Endometrium (tissue), 2 donors: ENCODE results near the gene LAMA2.
"Not testable (repeated sequence)": the region's sequence is repeated elsewhere in the genome, so short reads cannot be mapped to it uniquely, and the experiment has no call there.

Source experiments
- FAIRE-seq: peaks from 2 replicates; lab custom pipeline; 2012; peaks lifted over from hg19 to GRCh38; lab: Jason Lieb, UNC
- donor health status: control.
- donor health status: control.

LAMA2 gene

DNA sequence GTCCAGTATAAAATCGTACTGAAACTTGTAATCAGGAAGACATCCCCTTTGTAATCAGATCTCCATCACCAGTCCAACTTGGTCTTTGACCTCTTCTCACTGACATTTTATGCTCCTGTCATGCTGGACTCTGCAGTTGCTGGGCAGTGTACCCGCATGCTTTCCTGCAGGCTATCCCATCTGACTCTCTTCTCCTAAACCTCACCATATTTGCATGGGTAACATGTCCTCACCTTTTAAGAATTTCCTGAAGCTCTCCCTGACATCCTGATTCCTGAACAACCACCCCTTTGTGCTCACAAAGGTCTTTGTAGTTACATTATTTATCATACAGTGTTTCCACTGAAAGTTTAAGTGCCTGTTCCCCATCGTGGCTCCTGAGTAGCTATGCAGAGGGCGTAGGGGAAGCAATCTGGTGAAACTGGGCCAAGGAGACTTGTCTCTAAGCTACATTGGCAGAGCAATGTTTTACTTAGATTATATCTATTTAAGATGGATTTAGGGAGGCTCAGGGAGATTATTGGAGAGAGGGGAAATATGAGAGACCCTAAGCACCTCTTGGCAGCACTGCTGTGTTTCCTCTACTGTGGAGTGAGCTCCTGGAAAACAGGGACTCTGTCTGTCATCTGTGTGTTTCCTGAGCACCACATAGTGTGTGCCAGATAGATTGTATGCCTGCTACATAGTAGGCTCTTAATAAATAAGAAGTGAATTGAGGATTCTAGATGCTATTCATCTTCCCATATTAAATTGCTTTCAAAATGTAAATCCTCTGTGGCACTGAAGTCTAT is 124.0 kb downstream of the LAMA2 start:
- FAIRE-seq: no peak

DNA sequence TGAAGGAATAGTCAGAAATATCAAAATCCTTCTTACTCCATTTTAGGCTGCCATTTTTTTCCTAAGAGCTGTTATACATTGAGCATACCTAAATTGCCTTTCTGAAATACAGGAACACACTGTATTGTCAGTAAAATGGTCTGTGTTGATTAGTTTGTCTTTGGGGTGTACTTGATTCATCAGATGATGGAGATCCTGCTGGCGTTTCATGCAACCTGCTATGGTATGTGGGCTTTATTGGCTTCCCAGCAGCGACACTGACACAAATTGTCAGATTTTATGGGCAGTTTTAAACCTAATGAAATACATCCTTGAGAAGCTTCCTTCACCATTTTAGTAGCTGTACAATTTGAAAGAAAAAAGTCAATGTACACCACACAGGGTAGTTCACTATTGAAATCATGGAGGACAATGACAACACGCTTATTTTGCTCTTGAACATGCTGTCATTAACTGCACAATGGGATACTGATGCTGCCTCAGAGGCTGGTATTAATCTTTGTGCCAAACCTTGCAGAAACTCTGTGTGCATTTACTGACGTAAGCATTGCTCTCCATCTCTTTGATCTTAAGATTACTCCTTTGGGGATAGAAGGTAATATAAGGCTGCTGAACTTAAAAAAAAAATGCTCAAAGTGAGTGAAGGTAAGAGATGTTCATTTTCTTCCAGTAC is 124.9 kb downstream of the LAMA2 start:
- no peak for FAIRE-seq

DNA sequence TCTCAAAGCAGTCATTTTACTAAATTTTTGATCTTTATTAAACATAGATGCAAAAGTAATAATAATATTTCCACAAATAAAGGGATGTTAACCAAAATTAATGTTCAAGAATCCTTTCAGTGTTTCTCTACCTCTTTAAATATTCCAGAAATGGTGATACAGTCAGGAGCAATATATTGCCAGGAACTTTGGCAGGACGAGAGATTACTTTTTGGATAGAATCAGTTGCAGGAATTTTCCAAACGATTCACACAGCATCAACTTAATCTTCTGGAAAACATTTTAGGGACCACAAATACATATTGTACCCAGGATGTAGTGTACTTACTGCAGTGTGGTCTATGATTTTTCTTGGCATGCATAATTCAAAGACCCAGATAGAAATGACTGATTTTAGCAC is 125.7 kb downstream of the LAMA2 start:
- no peak for FAIRE-seq

DNA sequence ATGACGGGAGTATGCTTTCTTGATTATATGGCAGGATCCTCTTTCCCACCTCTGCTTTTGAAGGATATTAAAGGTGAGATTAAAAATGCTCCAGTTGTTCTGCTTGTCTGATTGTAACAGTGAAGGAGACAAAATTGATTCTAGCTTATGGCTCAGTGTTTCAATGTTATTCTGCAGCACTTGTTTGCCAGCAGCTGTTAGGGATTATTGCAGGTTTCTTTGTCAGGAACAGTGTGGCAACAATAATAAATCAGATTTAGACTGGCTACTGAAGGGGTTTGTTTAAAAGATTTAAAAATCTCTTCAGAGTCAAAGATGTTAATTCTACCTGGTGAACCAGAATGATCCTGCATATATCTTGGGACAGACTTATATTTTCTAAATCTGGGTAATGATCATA is 126.9 kb downstream of the LAMA2 start:
- FAIRE-seq: no peak

GRCh38 chr6:129014302-129014701 is 131.4 kb downstream of the LAMA2 start:
- FAIRE-seq: no peak

GRCh38 chr6:129015721-129016120 is 132.8 kb downstream of the LAMA2 start:
- FAIRE-seq: no peak

DNA sequence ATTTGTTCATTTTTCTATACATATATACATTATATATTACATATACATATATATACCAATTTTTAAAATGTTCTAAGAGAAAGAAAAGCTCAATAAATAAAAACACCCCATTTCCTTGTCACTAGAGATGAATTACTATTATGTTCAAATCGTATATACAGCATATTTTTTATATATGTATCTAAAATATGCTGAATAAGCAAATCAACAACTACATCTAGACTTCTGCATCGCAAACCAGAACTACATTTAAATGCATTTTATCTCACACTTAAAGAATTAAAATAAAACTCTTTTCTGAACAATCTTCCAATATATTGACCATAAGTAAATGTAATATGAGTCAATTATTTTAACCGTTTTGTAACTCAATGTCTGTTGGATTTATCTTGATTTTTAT is 133.9 kb downstream of the LAMA2 start:
- FAIRE-seq: peak; percentile 45

- FAIRE-seq: peak; percentile 75
These were observed 139.1 kb downstream of the LAMA2 start for GRCh38 chr6:129022011-129022553.

- no peak for FAIRE-seq
These were observed 143.7 kb downstream of the LAMA2 start for GRCh38 chr6:129026601-129027000.

DNA sequence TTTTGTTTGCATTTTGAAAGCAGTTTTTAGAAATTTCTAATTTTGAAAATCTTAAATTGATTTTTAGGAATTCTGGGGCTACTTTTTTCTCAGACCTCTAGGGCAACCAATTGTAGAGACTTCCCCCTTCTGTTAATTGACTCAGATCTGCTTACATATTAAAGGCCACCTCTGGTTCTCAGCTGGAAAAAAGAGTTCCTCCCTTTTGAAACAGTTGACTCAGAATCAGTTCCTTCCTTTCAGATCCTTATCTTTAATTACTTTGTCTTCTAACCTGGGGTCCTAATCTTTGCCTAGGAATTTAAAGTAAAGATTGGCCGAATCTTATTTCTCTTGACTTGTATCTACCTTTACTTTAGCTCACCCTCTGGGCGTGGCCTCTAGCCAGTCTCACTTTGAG is 146.8 kb downstream of the LAMA2 start:
- FAIRE-seq: no peak

DNA sequence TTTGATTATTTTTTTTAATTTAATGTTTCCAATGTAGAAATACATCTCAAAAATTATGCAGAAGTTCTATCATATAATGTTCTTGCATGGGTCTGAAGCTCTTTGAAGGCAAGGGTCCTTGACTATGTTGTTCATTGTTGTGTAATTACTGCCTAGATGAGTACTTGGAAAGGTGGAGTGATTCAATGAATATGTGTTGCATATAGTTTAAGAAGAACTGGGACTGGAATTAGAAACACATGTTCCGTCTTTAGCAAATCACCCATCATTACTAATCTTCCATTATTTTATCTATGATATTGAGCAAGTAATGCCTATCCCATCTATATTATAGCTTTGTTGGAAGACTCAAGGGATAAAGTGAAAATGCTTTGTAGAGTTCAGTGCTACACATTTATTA is 147.3 kb downstream of the LAMA2 start:
- FAIRE-seq: no peak

DNA sequence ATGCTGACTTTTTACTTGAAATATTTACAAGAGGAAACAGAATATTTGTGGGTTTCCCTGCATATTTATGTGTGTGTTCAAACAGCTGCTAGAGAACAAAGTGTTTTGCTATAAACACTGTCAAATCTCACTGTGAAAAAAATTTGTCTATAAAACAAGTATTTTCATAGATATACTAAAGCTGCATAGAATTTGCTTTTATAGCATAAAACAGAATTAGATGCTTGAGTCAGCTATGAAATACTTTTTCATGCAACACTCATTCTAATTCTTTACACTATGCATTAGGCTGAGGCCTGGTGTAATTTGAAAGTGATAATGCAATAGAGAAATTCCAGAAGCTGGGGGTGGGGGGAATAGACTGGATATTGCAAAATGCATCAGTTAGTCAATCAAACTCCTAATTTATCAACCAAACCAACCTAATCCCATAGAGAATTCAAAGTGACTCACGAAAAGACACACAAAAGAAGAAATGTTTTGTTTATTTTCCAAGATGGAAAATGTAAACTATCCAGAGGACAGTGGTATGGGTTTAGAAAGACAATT is 148.2 kb downstream of the LAMA2 start:
- peak; percentile 96 for FAIRE-seq

- FAIRE-seq: no peak
These were observed 149.7 kb downstream of the LAMA2 start for GRCh38 chr6:129032602-129033001.

DNA sequence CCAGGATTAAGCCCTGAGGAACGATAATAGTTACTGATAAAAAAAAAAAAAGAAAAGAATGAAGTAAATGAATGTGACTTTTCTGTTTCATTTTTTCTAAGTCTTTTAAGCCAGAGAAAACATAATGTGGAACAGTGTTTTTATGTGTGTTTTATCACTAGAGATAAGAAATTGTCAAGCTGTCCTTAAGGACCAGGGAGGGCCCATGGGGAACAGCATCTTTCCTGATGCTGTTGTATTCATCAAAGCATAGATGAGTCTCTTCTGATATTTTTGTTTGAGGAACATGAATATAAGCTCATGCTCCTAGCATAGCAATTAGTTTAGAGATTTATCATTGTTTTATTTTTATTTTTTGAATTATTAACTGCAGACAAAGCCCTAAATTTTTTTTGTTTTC is 150.2 kb downstream of the LAMA2 start:
- FAIRE-seq: no peak

- no peak for FAIRE-seq
These were observed 150.6 kb downstream of the LAMA2 start for GRCh38 chr6:129033581-129033980.

- FAIRE-seq: no peak
These were observed 158.6 kb downstream of the LAMA2 start for GRCh38 chr6:129041563-129041962.

DNA sequence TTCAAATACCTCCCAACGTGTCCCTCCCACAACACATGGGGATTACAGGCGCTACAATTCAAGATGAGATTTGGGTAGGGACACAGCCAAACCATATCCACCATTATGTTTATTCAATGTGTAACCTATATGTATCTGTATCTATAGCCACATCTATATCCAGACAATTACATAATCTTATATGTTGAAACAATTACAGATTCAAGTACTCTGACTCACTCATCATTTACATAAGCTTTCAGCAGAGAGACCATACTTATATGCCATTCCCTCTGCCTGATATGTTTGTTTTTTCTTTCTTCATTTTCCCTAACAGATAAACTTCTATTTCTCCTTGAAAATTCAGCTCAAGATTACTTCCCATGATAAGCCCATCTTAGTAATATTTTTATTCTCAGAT is 163.6 kb downstream of the LAMA2 start:
- FAIRE-seq: no peak

DNA sequence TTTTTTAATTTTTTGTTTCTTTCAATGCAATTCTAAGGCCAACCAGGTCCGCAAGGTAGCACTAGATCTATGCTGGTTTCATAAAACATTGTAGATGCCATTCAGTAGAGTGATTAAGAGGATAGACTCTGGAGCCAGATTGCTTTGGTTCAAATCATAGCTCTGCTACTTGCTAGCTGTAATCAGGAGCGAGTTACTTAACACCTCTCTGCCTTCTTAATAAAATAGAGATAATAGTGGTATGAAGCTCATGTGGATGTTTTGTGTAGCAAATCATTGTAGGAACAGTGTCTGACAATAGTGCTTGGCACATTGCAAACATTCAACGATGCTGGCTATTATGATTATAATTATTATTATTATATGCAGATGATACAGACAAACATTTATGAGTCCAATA is 164.9 kb downstream of the LAMA2 start:
- FAIRE-seq: no peak

- no peak for FAIRE-seq
These were observed 167.1 kb downstream of the LAMA2 start for GRCh38 chr6:129050086-129050485.

DNA sequence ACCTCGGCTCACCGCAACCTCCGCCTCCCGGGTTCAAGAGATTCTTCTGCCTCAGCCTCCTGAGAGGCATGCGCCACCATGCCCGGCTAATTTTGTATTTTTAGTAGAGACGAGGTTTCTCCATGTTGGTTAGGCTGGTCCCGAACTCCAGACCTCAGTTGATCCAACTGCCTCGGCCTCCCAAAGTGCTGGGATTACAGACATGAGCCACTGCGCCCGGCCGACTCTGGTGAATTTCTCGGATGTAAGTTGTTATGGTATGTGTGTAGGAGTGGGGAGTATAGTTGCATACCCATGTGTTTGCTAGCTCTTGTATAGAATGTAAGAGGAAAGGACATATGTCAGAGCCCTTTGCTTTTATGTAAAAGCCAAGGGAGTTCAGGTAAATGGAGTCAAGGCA is 170.2 kb downstream of the LAMA2 start:
- not testable (repeated sequence) for FAIRE-seq

- FAIRE-seq: no peak
These were observed 172.9 kb downstream of the LAMA2 start for GRCh38 chr6:129055796-129056195.

GRCh38 chr6:129059650-129060049 is 176.7 kb downstream of the LAMA2 start:
- FAIRE-seq: no peak

GRCh38 chr6:129069006-129069405 is 186.1 kb downstream of the LAMA2 start:
- no peak for FAIRE-seq
